Thoracic aorta (tissue), 2 donors: ENCODE measurements around the gene TTC12. TPM values are rescaled to one million over a fixed set of nuclear protein-coding genes. Genes with fewer than 3 reads are reported as not detected.

Experiments
- ATAC-seq: fragments of 150-250 bp; one replicate; pipeline ENCODE4 v1.8.0; 2017; ENCODE audit warnings: low read depth; ENCODE audit not compliant: insufficient number of reproducible peaks, low FRiP score
- DNase-seq: peaks from one replicate; pipeline ENCODE4 v3.0.0-alpha.2; 2020; ENCODE audit warnings: low spot score
- H3K27ac ChIP-seq, 2 donors: fragments of 200-600 bp; sonication (generic); 1 replicate in 1 of 2; 2 replicates in 1 of 2; pipeline ENCODE4 v1.5.1; 2016; ENCODE audit warnings: mild to moderate bottlenecking in 2 of 2, moderate library complexity in 2 of 2
- H3K27me3 ChIP-seq: fragments of 200-600 bp; sonication (generic); replicated peaks from 2 replicates; pipeline ENCODE4 v1.6.0; 2016; ENCODE audit warnings: mild to moderate bottlenecking; ENCODE audit not compliant: insufficient read depth
- H3K36me3 ChIP-seq: fragments of 200-600 bp; sonication (generic); one replicate; pipeline ENCODE4 v1.5.1; 2016
- H3K4me1 ChIP-seq, 2 donors: fragments of 200-600 bp; sonication (generic); 1 replicate in 1 of 2; 2 replicates in 1 of 2; pipeline versions ENCODE4 v1.5.1 to v1.6.0; 2016; ENCODE audit warnings: low read depth in 2 of 2, mild to moderate bottlenecking in 1 of 2; ENCODE audit not compliant: control insufficient read depth in 1 of 2
- H3K4me3 ChIP-seq: fragments of 200-600 bp; sonication (generic); 2 replicates; pipeline ENCODE4 v1.5.1; 2016; ENCODE audit warnings: mild to moderate bottlenecking
- H3K9me3 ChIP-seq: fragments of 200-600 bp; sonication (generic); 2 replicates; pipeline ENCODE4 v1.5.1; 2016
- total RNA-seq, 2 donors: library from RNA; depleted of rRNA; stranded (reverse); fragments of >200 nt; gene quantifications; one replicate each; pipeline versions ENCODE4 v1.1.0 to v1.2.3, GENCODE V29; 2016
- TF ChIP-seq, protein P1 (sequence below): fragments of 200-600 bp; sonication (generic); IDR thresholded peaks from one replicate; pipeline ENCODE4 v1.5.1; 2019; ENCODE audit warnings: antibody characterized with exemption

Gene TTC12
- total RNA-seq, 2 donors from 2014 or later, result 15.2 to 21.9 TPM

DNA sequence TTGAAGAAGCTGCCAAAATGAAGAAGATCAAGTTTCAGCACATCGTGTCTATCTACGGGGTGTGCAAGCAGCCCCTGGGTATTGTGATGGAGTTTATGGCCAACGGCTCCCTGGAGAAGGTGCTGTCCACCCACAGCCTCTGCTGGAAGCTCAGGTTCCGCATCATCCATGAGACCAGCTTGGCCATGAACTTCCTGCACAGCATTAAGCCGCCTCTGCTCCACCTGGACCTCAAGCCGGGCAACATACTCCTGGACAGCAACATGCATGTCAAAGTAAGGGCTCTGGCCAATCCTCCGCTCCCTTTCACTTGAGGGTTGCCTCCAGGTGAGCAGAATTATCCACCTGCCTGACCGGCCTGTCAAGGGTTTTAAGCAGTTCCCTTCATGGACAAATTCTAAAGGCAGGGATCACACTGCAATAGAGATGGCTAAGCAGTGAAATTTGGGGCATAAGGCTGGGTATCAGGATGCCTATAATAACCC lies 79.2 kb downstream of the TTC12 start:
- H3K27me3 ChIP-seq, result peaks cover 2% of the 10 kb centered on the region
- TF ChIP-seq, protein P1, sequence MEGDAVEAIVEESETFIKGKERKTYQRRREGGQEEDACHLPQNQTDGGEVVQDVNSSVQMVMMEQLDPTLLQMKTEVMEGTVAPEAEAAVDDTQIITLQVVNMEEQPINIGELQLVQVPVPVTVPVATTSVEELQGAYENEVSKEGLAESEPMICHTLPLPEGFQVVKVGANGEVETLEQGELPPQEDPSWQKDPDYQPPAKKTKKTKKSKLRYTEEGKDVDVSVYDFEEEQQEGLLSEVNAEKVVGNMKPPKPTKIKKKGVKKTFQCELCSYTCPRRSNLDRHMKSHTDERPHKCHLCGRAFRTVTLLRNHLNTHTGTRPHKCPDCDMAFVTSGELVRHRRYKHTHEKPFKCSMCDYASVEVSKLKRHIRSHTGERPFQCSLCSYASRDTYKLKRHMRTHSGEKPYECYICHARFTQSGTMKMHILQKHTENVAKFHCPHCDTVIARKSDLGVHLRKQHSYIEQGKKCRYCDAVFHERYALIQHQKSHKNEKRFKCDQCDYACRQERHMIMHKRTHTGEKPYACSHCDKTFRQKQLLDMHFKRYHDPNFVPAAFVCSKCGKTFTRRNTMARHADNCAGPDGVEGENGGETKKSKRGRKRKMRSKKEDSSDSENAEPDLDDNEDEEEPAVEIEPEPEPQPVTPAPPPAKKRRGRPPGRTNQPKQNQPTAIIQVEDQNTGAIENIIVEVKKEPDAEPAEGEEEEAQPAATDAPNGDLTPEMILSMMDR, result no peak
- no peak for ATAC-seq
- no peak overlapping the region for H3K4me3 ChIP-seq
- no peaks in the 10 kb centered on the region for H3K36me3 ChIP-seq
- no peaks in the 10 kb centered on the region for H3K4me1 ChIP-seq
- H3K27ac ChIP-seq, result no peak overlapping the region
- H3K9me3 ChIP-seq, result no peaks in the 10 kb centered on the region
- DNase-seq, result no peak

DNA sequence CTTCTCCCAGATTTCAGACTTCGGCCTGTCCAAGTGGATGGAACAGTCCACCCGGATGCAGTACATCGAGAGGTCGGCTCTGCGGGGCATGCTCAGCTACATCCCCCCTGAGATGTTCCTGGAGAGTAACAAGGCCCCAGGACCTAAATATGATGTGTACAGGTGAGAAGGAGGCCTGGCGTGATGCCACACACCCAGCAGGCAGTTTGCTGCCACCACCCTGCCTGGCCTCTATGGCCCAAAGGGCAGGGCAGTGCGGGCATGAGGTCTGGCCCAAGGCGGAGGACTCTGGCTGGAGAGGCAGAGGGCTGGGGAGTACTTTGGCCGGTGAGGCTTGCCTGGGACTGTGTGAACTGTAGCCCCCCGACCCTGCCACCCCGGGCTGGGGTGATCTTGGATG lies 80.5 kb downstream of the TTC12 start:
- Histone ChIP-seq H3K36me3 (no peaks in the 10 kb centered on the region), H3K27ac (no peak overlapping the region), H3K9me3 (no peaks in the 10 kb centered on the region), H3K27me3 (no peaks in the 10 kb centered on the region), H3K4me3 (no peak overlapping the region), H3K4me1 (no peaks in the 10 kb centered on the region)
- TF ChIP-seq, protein P1, result no peak
- ATAC-seq (no peak), DNase-seq (no peak)

DNA sequence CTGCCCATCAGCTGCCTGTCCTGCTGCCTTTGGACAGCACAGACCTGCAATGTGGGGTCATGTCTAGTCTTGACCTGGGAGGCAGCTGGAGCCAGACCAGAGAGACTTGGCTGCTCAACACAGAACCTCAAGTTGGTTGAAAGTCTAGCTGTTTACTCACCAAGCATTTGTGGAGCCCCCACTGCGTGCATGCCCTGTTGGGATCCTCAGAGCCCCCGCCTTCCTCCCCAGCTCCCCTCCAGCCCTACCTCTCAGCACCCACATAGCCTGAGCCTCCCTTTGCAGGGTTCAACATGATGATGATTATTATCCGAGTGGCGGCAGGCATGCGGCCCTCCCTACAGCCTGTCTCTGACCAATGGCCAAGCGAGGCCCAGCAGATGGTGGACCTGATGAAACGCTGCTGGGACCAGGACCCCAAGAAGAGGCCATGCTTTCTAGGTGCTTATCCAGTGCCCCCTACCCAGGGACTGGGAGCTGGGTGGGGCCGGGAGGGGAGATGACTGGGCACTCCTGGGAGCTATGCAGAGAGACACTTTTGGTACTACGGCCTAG lies 81.5 kb downstream of the TTC12 start:
- H3K27me3 ChIP-seq, result no peaks in the 10 kb centered on the region
- no peak for DNase-seq
- no peaks in the 10 kb centered on the region for H3K36me3 ChIP-seq
- H3K9me3 ChIP-seq, result no peaks in the 10 kb centered on the region
- no peaks in the 10 kb centered on the region for H3K4me1 ChIP-seq
- no peak overlapping the region for H3K4me3 ChIP-seq
- TF ChIP-seq, protein P1, result no peak
- ATAC-seq, result no peak
- no peak overlapping the region for H3K27ac ChIP-seq

DNA sequence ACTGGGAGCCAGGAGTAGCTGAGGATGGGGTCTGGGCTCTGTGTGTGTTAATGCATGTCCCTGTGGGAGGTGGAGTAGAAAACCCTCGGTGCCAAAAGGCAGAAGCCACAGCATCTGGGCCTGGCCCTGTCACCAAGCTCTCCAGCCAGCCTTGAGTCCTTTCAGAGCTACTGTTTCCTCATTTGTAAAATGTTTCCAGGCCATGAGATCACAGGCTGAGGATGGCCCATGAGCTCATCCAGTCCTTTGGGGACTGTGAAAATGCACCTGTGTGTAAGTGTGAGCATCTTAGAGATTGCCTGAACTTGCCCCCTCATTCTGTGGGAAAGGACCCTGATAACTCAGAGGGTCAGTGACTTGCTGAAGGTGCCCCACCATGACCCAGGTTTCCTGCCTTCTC lies 82.3 kb downstream of the TTC12 start:
- Histone ChIP-seq H3K4me1 (no peaks in the 10 kb centered on the region), H3K36me3 (no peaks in the 10 kb centered on the region), H3K9me3 (no peaks in the 10 kb centered on the region), H3K27ac (no peak overlapping the region), H3K4me3 (no peak overlapping the region), H3K27me3 (no peaks in the 10 kb centered on the region)
- ATAC-seq, result no peak
- no peak for DNase-seq
- TF ChIP-seq, protein P1, result no peak

DNA sequence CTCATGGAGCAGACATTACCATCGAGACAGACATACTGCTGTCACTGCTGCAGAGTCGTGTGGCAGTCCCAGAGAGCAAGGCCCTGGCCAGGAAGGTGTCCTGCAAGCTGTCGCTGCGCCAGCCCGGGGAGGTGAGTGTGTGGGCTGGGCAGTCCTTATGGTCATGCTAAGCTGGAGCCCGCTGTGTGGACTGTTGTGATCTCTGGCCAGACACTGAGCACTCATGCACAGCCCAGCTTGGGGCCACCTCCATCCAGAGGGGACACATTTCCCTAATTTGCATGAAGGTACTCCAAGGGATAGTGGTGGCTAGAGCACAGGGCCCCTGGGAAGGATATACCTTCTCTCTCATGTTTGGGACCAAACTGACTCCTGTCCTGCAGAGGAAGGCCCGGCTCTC lies 82.8 kb downstream of the TTC12 start:
- no peaks in the 10 kb centered on the region for H3K4me1 ChIP-seq
- H3K4me3 ChIP-seq, result no peak overlapping the region
- DNase-seq, result no peak
- ATAC-seq, result no peak
- no peaks in the 10 kb centered on the region for H3K36me3 ChIP-seq
- H3K27me3 ChIP-seq, result no peaks in the 10 kb centered on the region
- H3K27ac ChIP-seq, result no peak overlapping the region
- no peaks in the 10 kb centered on the region for H3K9me3 ChIP-seq
- TF ChIP-seq, protein P1, result no peak
